SK-N-MC (cell line): ENCODE results near the gene PPP4R3B.

Experiments
- EZH2 ChIP-seq: fragments of 200-600 bp; sonication (generic); IDR thresholded peaks from one replicate; pipeline ENCODE4 v1.6.1; 2017; ENCODE audit warnings: antibody characterized with exemption
- POLR2AphosphoS5 ChIP-seq: IDR thresholded peaks from 2 replicates; pipeline ENCODE4 v1.6.1; 2012; ENCODE audit warnings: mild to moderate bottlenecking, low read depth, low read length, borderline replicate concordance

- TF ChIP-seq EZH2, result no peak
- no peak for TF ChIP-seq POLR2AphosphoS5
Observed at GRCh38 chr2:55500025-55500424, 117.4 kb downstream of the PPP4R3B start.
